Trophoblast cell (in vitro differentiated cells and primary cell): ENCODE measurements around the gene SMS.

Source experiments
- DNase-seq, 2 donors: peaks; one replicate each; pipeline ENCODE4 v3.0.0-alpha.2; 2016
- H2AFZ ChIP-seq: 2 replicates; pipeline ENCODE4 v1.6.1; 2013; ENCODE audit warnings: low read length, moderate library complexity, mild to moderate bottlenecking; ENCODE audit not compliant: insufficient read depth, poor library complexity
- H2AK5ac ChIP-seq: 2 replicates; pipeline ENCODE4 v1.6.1; 2013; ENCODE audit warnings: mild to moderate bottlenecking, low read length
- H2BK120ac ChIP-seq: 2 replicates; pipeline ENCODE4 v1.6.1; 2013; ENCODE audit warnings: low read length, mild to moderate bottlenecking, moderate library complexity; ENCODE audit not compliant: insufficient read depth, poor library complexity
- H2BK12ac ChIP-seq: 2 replicates; pipeline ENCODE4 v1.6.1; 2013; ENCODE audit warnings: mild to moderate bottlenecking, low read length, moderate library complexity
- H2BK5ac ChIP-seq: 2 replicates; pipeline ENCODE4 v1.6.1; 2013; ENCODE audit warnings: low read length, low read depth, moderate library complexity, mild to moderate bottlenecking; ENCODE audit not compliant: poor library complexity
- H3K14ac ChIP-seq: 2 replicates; pipeline ENCODE4 v1.6.1; 2013; ENCODE audit warnings: mild to moderate bottlenecking, low read length
- H3K18ac ChIP-seq: 2 replicates; pipeline ENCODE4 v1.6.1; 2013; ENCODE audit warnings: mild to moderate bottlenecking, low read length
- H3K23ac ChIP-seq: 2 replicates; pipeline ENCODE4 v1.6.1; 2013; ENCODE audit warnings: low read length
- H3K27ac ChIP-seq: 2 replicates; pipeline ENCODE4 v1.5.1; 2013; ENCODE audit warnings: low read depth, mild to moderate bottlenecking, inconsistent platforms, low read length, moderate library complexity
- H3K27me3 ChIP-seq: 2 replicates; pipeline ENCODE4 v1.6.1; 2013; ENCODE audit warnings: inconsistent platforms, mild to moderate bottlenecking, low read length, moderate library complexity; ENCODE audit not compliant: insufficient read depth
- H3K36me3 ChIP-seq, 2 experiments: 1 replicate in 1 of 2; 2 replicates in 1 of 2; pipeline ENCODE4 v1.6.1; 2013; ENCODE audit warnings: low read length in 2 of 2, mild to moderate bottlenecking in 2 of 2, moderate library complexity in 1 of 2; ENCODE audit not compliant: insufficient read depth in 2 of 2, control insufficient read depth in 1 of 2
- H3K4ac ChIP-seq: 2 replicates; pipeline ENCODE4 v1.6.1; 2013; ENCODE audit warnings: low read depth, mild to moderate bottlenecking, low read length, moderate library complexity
- H3K4me1 ChIP-seq, 2 experiments: 1 replicate in 1 of 2; 2 replicates in 1 of 2; pipeline ENCODE4 v1.6.1; 2013; ENCODE audit warnings: low read length in 2 of 2, mild to moderate bottlenecking in 2 of 2, moderate library complexity in 1 of 2; ENCODE audit not compliant: insufficient read depth in 2 of 2, control insufficient read depth in 1 of 2
- H3K4me2 ChIP-seq: 2 replicates; pipeline ENCODE4 v1.6.1; 2013; ENCODE audit warnings: inconsistent platforms, mild to moderate bottlenecking, low read length, moderate library complexity
- H3K4me3 ChIP-seq: 2 replicates; pipeline ENCODE4 v1.5.1; 2013; ENCODE audit warnings: mild to moderate bottlenecking, low read depth, low read length, inconsistent platforms
- H3K79me1 ChIP-seq: one replicate; pipeline ENCODE4 v1.6.1; 2013; ENCODE audit warnings: low read length
- H3K79me2 ChIP-seq: 2 replicates; pipeline ENCODE4 v1.6.1; 2013; ENCODE audit warnings: low read length, mild to moderate bottlenecking; ENCODE audit not compliant: control insufficient read depth, insufficient read depth, poor library complexity
- H3K9ac ChIP-seq: 2 replicates; pipeline ENCODE4 v1.6.1; 2013; ENCODE audit warnings: mild to moderate bottlenecking, low read length
- H3K9me3 ChIP-seq: 2 replicates; pipeline ENCODE4 v1.6.1; 2013; ENCODE audit warnings: low read depth, mild to moderate bottlenecking, control low read depth, inconsistent platforms, low read length; ENCODE audit not compliant: insufficient read depth
- H4K12ac ChIP-seq: 2 replicates; pipeline ENCODE4 v1.6.1; 2013; ENCODE audit warnings: low read depth, mild to moderate bottlenecking, low read length, moderate library complexity
- H4K8ac ChIP-seq: 2 replicates; pipeline ENCODE4 v1.6.1; 2013; ENCODE audit warnings: low read depth, mild to moderate bottlenecking, low read length, moderate library complexity
- H4K91ac ChIP-seq: one replicate; pipeline ENCODE4 v1.6.1; 2013; ENCODE audit warnings: low read depth, mild to moderate bottlenecking, low read length, moderate library complexity
- WGBS: extraction: QIAGEN DNeasy Blood & Tissue Kit; methylation state at CpG from one replicate; pipeline ENCODE4 v1.1.7; 2013; ENCODE audit warnings: missing lambda C conversion rate; ENCODE audit not compliant: insufficient read length, insufficient coverage; ENCODE audit errors: extremely low coverage; 5-methylcytosine and 5-hydroxymethylcytosine counted together

The SMS gene

DNA sequence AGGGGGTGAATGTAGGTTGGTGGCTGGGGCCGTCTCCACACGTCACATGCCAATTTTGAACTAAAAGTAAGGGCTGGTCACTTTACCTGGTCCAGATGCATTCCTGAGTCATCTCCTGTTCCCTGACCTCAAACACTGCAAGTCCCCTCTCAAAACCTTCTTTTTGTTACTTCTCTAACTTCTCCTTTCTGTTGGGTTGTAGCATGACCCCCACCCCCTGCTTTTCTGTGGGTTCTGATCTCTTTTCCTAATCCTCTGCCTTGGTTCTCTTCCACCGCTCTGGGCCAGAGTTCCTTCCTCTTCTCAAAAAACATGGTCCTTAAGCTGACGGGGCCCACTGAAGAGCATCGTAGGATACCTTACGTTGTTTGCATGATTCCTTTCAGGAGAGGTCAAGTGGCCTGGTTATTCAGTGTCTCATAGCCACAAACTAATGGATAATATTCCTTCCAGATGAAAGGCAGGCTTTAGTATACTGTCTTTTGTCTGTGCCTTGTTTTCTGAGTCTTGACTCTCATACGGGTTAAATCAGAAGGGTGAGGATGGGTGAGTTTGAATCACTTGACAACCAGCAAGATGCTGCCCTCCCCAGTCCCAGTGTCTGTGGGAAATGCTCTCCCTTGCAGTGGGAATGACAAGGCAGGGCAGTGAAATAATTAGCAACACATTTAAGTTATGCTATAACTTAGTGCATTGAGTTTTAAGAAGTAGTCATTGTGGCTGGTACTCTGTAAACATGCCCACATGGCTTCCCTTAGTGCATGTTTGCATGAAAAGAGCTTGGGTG lies 15.1 kb downstream of the SMS start:
- H2BK5ac ChIP-seq: no peak overlapping the region
- no peak overlapping the region for H4K91ac ChIP-seq
- H3K23ac ChIP-seq: no peak overlapping the region
- peaks cover 0 to 17% of the 10 kb centered on the region in 2 experiments for H3K4me1 ChIP-seq
- no peak overlapping the region for H4K12ac ChIP-seq
- H3K79me1 ChIP-seq: no peaks in the 10 kb centered on the region
- peak overlapping the region; percentile 87 for H3K4ac ChIP-seq
- H2AFZ ChIP-seq: no peak overlapping the region
- peaks cover 1 to 3% of the 10 kb centered on the region in 2 experiments for H3K36me3 ChIP-seq
- WGBS: no CpG with 5 or more reads among the region's 7 CpGs
- no peaks in the 10 kb centered on the region for H3K27me3 ChIP-seq
- H2AK5ac ChIP-seq: no peak overlapping the region
- H3K79me2 ChIP-seq: peaks cover 5% of the 10 kb centered on the region
- no peak overlapping the region for H4K8ac ChIP-seq
- H3K27ac ChIP-seq: no peak overlapping the region
- H3K18ac ChIP-seq: no peak overlapping the region
- H3K4me2 ChIP-seq: peak overlapping the region; percentile 16
- H3K9me3 ChIP-seq: no peaks in the 10 kb centered on the region
- H3K9ac ChIP-seq: no peak overlapping the region
- H3K14ac ChIP-seq: no peak overlapping the region
- DNase-seq: no peak
- H2BK120ac ChIP-seq: no peak overlapping the region
- no peak overlapping the region for H2BK12ac ChIP-seq
- no peak overlapping the region for H3K4me3 ChIP-seq

DNA sequence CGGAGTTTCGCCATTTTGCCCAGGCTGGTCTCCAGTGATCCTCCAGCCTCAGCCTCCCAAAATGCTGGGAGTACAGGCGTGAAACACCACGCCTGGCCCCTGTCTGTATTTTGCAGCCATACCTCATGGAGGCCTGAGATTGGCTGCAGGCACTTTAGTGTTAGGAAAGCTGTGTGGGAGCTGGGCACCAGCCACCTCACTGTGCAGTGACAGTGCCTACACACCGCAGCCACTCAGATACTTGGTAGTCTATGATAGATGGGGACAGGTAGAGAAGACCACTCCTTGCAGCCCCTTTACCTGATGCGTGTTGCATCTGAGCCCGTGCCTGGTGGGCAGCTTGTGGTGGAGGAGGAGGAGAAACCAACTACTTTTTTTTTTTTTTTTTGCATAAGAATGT lies 16.3 kb downstream of the SMS start:
- H3K27ac ChIP-seq: no peak overlapping the region
- H2AFZ ChIP-seq: no peak overlapping the region
- no peak overlapping the region for H4K91ac ChIP-seq
- H2BK12ac ChIP-seq: no peak overlapping the region
- H3K4me3 ChIP-seq: no peak overlapping the region
- H3K36me3 ChIP-seq: peaks cover 1 to 3% of the 10 kb centered on the region in 2 experiments
- H3K9ac ChIP-seq: no peak overlapping the region
- no peaks in the 10 kb centered on the region for H3K9me3 ChIP-seq
- H3K4ac ChIP-seq: peak overlapping the region; percentile 39
- no peak overlapping the region for H2AK5ac ChIP-seq
- H3K4me2 ChIP-seq: no peak overlapping the region
- no peak overlapping the region for H4K12ac ChIP-seq
- H2BK120ac ChIP-seq: no peak overlapping the region
- no peak overlapping the region for H3K14ac ChIP-seq
- no peak overlapping the region for H2BK5ac ChIP-seq
- no peaks in the 10 kb centered on the region for H3K79me1 ChIP-seq
- peaks cover 5% of the 10 kb centered on the region for H3K79me2 ChIP-seq
- no peak overlapping the region for H4K8ac ChIP-seq
- H3K4me1 ChIP-seq: peaks cover 0 to 17% of the 10 kb centered on the region in 2 experiments
- no peak overlapping the region for H3K23ac ChIP-seq
- WGBS: no CpG with 5 or more reads among the region's 7 CpGs
- no peak for DNase-seq
- no peaks in the 10 kb centered on the region for H3K27me3 ChIP-seq
- H3K18ac ChIP-seq: no peak overlapping the region

DNA sequence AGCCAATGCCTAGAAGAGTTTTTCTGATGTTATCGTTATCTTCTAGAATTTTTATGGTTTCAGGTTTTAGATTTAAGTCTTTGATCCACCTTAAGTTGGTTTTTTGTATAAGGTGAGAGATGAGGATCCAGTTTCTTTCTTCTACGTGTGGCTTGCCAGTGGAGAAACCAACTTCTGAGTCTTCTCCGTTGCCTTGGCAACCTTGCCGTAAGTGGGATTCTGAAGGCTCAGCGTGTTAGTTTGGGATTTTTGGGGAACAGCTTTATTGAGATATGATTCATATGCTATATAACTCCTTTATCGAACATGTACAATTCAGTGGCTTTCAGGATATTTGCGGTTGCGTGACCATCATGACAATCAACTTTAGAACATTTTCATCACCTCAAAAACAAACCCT lies 17.7 kb downstream of the SMS start:
- H3K27me3 ChIP-seq: no peaks in the 10 kb centered on the region
- no peak overlapping the region for H3K18ac ChIP-seq
- no peaks in the 10 kb centered on the region for H3K79me1 ChIP-seq
- no peaks in the 10 kb centered on the region for H3K9me3 ChIP-seq
- H2BK12ac ChIP-seq: no peak overlapping the region
- H4K8ac ChIP-seq: no peak overlapping the region
- no peak overlapping the region for H3K4me2 ChIP-seq
- no peak overlapping the region for H2BK120ac ChIP-seq
- H3K4ac ChIP-seq: no peak overlapping the region
- H3K4me3 ChIP-seq: no peak overlapping the region
- H3K14ac ChIP-seq: no peak overlapping the region
- H4K12ac ChIP-seq: no peak overlapping the region
- no peak overlapping the region for H3K9ac ChIP-seq
- H4K91ac ChIP-seq: no peak overlapping the region
- peaks cover 0 to 14% of the 10 kb centered on the region in 2 experiments for H3K4me1 ChIP-seq
- DNase-seq: no peak
- no peak overlapping the region for H3K27ac ChIP-seq
- H3K23ac ChIP-seq: no peak overlapping the region
- no CpG with 5 or more reads among the region's 8 CpGs for WGBS
- H3K36me3 ChIP-seq: peaks cover 3% of the 10 kb centered on the region in 2 experiments
- H2AFZ ChIP-seq: no peak overlapping the region
- no peak overlapping the region for H2AK5ac ChIP-seq
- peaks cover 6% of the 10 kb centered on the region for H3K79me2 ChIP-seq
- H2BK5ac ChIP-seq: no peak overlapping the region

DNA sequence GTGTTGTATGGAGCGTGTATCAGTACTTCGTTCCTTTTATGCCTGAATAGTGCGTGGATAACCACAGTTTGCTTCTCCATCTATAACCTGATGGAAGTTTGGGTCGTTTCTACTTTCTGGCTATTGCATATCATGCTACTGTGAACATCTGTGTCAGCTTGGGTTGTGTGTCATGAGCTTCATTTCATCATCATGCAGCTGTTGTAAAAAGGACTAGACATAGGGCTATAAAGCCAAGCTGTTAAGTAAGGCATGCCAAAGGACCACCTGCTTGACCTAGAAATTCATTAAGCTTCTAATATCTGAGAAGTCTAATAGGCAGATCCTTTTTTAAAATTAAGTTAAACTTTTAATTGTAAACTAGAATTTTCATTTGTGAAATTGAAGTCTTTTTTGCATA lies 18.4 kb downstream of the SMS start:
- H3K27ac ChIP-seq: no peak overlapping the region
- no peak overlapping the region for H2AFZ ChIP-seq
- H3K18ac ChIP-seq: no peak overlapping the region
- no peaks in the 10 kb centered on the region for H3K79me1 ChIP-seq
- no peak for DNase-seq
- no peak overlapping the region for H3K14ac ChIP-seq
- no peak overlapping the region for H3K9ac ChIP-seq
- no peak overlapping the region for H4K12ac ChIP-seq
- H3K27me3 ChIP-seq: no peaks in the 10 kb centered on the region
- no peak overlapping the region for H2BK120ac ChIP-seq
- no peak overlapping the region for H2BK12ac ChIP-seq
- peaks cover 3% of the 10 kb centered on the region in 2 experiments for H3K36me3 ChIP-seq
- no peak overlapping the region for H4K91ac ChIP-seq
- no peak overlapping the region for H3K4ac ChIP-seq
- H3K4me2 ChIP-seq: no peak overlapping the region
- H4K8ac ChIP-seq: no peak overlapping the region
- no peak overlapping the region for H2BK5ac ChIP-seq
- no peak overlapping the region for H3K4me3 ChIP-seq
- no CpG with 5 or more reads among the region's 4 CpGs for WGBS
- peaks cover 6% of the 10 kb centered on the region for H3K79me2 ChIP-seq
- H3K4me1 ChIP-seq: peaks cover 0 to 14% of the 10 kb centered on the region in 2 experiments
- no peak overlapping the region for H3K23ac ChIP-seq
- no peak overlapping the region for H2AK5ac ChIP-seq
- no peaks in the 10 kb centered on the region for H3K9me3 ChIP-seq
